GM18861 (cell line): ENCODE data around the gene SLC38A7.
A peak's percentile ranks its signal among the peaks of the same experiment; 100 is the strongest.
"Not testable (repeated sequence)": the region's sequence is repeated elsewhere in the genome, so short reads cannot be mapped to it uniquely, and the experiment has no call there.

Experiments used
- ATAC-seq: cut with Tn5 transposase; IDR thresholded peaks from one replicate; pipeline ENCODE4 v1.9.1; 2021; ENCODE audit not compliant: unreplicated experiment

SLC38A7 gene

DNA sequence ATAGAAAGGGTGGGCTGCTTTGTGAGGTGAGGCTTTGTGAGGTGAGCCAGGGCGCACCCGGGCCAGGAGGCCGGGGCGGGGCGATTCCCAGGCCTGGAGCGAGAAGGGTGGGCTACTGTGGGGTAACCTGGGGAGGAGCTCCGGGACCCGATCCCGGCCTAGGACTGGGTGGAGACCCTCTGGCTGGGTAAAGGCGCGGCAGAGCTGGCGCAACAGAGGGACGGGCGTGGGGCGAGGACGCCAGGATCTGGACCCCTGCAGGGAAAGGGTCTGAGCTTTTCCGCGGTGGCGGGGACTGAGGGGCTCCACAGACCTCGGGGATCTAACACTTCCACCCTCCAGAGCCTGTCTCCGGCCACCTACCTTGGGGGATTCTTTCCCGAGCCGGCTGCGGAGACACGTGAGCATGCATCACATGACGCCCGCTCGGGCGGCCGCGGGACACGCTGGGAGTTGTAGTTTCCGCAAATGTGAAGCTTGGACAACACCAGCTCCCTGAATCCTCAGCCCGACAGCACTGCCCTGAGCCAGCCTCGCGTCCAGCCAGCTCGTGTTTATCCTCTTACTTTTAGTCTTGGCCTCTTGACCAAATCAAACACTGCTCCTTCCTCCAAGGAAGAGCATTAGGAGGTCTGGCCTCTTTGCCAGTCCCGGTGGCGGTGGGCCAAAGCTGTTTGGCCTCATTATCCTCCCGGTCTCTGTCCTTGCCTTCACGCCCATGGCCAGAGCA is at the start of gene SLC38A7:
TSS of gene SLC38A7 (minus strand) at position 417 of the 730 bp plus-strand sequence. CDS start 4,644 bp downstream, outside the sequence.
- peak; percentile 99 for ATAC-seq

- ATAC-seq, result peak; percentile 91
Observed at GRCh38 chr16:58733671-58734458, 49.3 kb upstream of the SLC38A7 start, which contains the start of gene GOT2. Gene GOT2 (minus strand): TSS chr16:58734316. CDS start chr16:58734228, 88 bp downstream.

DNA sequence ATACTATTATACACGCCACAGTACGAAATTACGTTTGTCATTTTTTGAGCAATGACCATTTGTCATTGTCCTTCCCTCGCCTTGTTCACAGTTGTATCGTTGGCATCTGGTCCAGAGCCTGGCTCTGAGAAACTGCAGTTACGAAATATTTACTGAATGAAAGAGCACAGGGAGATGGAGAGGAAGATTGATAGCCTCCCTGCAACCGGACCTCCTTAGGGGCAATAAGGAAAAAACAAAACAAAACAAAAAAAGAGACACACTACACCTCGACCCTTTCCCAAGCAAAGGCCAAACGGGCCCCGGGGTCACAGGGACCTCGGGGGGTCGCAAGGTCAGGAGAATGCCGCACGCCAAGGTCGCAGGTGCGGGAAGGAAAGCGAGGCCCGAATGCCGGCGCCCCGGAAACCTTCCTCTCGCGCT is 48.7 kb upstream of the SLC38A7 start:
- no peak for ATAC-seq

DNA sequence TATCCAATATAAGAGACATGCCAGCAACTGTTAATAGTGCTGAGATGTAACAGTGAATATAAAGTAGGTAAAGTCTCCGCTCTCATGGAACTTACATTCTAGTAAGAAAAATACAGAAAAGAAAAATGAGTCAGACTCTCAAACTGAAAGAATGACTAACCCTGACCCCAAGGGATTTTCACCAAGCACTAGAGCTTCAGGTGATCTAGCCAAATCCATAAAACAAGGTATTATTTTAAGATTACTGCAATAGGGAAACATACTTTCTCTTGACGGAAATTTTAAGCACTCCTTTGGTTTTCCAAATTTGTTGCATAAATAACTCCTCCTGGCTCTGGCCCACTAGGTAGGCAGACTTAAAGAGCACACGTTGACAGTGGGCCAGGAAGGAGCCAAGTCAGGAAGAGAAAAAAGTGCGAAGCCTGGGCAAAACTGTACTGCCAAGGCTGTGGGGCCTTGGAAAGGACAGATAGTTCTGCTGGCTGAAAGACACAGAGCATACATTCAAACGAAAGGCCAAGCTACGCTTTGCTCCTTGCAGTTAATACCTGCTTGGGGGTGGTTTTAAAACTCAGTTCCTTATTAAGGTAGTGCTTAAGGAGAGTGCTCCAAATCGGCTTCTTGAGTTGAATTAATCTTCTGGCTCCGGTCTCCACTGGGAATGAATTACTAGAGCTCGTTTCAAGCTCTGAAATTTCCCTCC is 48.1 kb upstream of the SLC38A7 start:
- peak; percentile 46 for ATAC-seq

DNA sequence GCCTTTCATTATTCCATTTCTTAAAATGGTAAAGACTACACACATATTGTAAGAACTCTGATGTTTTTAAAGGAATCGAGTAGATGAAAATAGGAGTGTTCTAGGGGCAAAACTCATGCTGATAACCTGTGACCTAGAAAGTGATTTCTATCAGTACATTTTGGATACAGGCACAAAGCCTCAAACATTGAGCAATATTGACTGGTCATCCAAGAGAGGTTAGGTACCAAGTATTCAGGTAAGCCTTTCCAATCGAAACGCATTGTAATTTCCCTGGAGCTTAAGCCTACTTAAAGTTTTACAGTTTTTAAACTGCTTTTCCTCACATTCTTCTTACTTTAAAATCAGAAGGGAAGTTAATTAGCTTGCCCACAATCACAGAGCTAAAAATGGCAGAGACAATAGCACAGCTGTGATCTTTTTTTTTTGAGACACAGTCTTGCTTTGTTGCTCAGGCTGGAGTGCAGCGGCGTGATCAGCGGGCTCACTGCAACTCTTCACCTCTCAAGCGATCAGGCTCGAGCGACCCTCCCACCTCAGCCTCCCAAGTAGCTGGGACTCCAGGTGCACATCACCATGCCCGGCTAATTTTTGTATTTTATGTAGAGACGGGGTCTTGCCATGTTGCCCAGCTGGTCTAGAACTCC is 46.3 kb upstream of the SLC38A7 start:
- ATAC-seq, result no peak

- ATAC-seq, result no peak
Observed at GRCh38 chr16:58727796-58728568, 43.4 kb upstream of the SLC38A7 start.

DNA sequence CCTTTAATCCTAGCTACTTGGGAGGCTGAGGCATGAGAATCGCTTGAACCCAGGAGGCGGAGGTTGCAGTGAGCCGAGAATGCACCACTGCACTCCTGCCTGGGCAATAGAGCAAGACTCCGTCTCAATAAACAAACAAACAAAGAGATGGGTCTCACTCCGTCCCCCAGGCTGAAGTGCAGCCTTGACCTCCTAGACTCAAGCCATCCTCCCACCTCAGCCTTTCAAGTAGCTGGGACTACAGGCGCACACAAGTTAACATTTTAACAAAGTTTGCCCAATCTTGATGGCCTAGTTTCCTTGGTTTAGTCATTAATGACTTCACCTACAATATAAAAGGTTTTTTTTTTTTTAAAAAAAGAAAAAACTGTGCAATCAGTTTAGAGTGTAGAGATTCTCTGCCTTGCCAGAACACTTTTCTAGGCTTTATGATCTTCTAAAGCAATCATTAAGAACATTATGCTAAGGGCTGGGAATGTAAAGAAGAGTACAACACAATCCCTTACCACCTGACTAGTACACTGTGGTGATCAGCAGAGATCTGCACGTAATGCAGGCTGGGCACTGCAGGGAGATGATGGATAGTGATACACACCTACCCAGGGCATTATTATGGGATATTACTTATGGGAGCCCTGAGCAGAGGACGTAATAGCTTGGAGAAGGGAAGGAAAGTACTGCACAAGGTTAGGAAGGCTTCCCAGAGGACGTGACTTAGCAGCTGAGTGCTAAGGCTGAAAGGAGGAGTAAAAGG is 42.6 kb upstream of the SLC38A7 start:
- ATAC-seq, result no peak

- no peak for ATAC-seq
Observed at GRCh38 chr16:58723109-58723508, 38.5 kb upstream of the SLC38A7 start.

DNA sequence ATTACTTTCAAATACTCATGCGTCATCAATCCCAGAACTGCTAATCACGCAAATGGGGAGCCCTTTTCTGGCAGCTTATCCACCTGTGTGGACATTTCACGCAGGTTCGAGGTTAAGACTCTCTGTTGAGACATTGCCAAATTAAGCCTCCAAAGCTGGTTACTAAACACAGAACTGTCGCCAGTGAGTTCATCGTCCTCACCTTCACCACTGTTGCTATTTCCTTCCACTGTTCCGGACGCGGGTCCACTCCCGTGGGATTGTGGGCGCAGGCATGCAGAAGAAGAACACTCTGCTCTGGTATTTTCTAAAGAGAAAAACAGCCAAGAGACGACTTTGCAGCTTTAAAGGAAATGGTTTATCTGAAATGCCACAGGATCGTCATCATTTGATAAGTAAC is 33.4 kb upstream of the SLC38A7 start:
- no peak for ATAC-seq

DNA sequence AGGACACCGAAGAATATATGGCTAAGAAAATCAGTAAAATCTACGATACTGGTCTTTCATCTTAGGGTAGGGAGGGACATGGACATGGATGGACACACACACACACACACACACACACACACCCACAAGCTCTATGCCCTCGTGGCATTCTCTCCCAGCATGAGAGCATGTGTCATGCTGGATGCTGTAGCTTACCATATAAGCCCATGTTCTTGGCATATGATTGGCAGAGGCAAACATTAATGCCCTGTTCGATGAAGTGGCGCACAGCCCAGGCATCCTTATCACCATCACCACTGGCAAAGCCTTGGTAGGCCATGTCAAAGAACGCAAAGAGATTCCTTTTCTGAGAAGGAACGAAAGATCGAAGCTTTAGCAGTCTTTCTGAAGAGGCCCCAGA is 31.9 kb upstream of the SLC38A7 start:
- ATAC-seq, result no peak

- ATAC-seq, result no peak
Observed at GRCh38 chr16:58713742-58714141, 29.2 kb upstream of the SLC38A7 start.

DNA sequence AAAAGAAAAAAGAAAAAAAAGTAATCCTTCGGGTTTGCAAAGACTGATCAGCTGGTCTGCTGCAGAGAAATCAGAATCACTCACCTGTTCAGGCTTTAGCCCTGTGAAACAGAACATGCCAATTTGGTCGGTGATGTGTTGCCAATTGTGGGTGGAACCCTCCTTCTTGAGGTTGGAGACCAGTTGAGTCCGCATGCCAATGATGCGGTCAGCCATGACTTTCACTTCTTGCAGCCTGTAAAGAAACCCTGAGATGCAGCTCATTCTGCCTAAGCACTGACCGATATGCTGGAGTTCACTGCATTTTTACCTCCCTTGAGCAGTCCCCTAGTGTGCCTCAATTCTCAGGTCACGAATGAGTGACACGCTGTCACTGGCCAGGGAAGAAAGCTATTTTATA is 24.8 kb upstream of the SLC38A7 start:
- ATAC-seq, result no peak

DNA sequence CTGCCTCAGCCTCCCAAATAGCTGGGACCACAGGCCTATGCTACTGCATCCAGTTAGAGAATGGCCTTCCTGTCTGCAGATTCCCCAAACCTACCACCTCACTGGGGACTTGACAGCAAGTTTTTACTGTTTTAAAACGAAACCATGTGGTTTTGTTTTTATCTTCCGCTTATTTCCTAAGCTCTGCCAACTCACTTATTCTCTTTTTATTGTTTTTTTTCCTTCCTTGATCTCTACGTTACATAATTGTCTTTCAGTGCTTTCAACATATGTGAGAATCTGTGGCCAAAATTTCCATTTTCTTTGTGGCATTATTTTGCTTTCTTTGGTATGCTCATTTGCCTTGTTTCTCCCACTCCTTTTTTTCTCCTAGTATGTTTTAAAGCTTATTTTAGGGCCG is 14.6 kb upstream of the SLC38A7 start:
- no peak for ATAC-seq

DNA sequence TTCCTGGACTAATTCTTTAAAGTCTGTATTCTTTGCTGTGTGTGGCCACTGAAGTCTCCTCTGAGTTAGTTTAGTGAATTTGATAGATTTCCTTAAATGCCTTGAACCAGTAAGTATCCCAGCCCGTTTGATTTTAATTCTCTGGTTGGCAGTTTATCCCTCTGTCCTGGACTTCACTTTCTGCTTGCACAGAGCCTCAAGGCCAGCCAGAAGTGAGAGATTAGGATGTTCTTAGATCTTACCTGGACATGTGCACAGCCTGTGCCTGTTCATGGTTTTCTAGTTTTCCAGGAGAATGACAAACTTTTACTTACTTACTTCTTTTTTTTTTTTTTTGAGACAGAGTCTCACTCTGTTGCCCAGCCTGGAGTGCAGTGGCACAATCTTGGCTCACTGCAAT is 10.8 kb upstream of the SLC38A7 start:
- no peak for ATAC-seq

DNA sequence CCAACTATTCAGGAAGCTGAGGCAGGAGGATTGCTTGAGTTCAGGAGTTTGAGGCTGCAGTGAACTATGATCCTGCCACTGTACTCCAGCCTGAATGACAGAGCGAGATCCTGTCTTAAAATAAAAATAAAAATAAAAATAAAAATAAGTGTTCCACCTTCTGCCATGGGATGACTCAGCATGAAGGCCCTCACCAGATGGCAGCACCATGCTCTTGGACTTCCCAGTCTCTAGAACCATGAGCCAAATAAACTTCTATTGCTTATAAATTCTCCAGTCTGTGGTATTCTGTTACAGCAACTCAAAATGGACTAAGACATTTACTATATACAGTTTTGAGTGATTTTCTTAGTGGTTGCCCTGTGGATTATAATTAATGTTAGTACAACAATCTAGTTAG is 7.9 kb upstream of the SLC38A7 start:
- no peak for ATAC-seq

- not testable (repeated sequence) for ATAC-seq
Observed at GRCh38 chr16:58686985-58687706, 2.6 kb upstream of the SLC38A7 start.

DNA sequence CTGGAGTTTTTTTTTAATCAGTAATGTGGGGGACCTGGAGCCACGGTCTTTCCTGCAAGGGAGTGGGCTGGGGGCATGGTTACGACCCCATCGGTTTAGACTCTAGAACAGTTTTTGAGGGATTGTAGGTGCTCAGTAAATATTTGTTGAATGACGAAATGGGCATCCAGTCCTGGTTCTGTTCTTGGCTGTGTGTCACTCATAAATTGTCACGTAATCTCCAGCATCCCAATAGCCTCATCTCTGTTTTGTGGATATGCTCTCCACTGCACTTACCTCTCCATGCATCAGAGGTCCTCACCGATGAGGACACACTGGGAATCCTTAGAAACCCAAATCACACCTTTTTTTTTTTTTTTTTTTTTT is 497 bp upstream of the SLC38A7 start:
- ATAC-seq, result no peak

GRCh38 chr16:58684001-58684353 is 593 bp downstream of the SLC38A7 start:
- ATAC-seq, result no peak

GRCh38 chr16:58679763-58680162 is 4.8 kb downstream of the SLC38A7 start:
- ATAC-seq, result no peak
